GM20000 (cell line): Measurements from ENCODE around the gene SURF2.

Experiments
- DNase-seq: peaks from one replicate; pipeline ENCODE4 v3.0.0; 2012; ENCODE audit warnings: low spot score
- TF ChIP-seq, protein P1 (sequence below): IDR thresholded peaks from 2 replicates; pipeline ENCODE4 v1.5.1; 2012; ENCODE audit warnings: mild to moderate bottlenecking, control low read depth; ENCODE audit errors: extremely low read depth, missing control alignments

SURF2 gene

DNA sequence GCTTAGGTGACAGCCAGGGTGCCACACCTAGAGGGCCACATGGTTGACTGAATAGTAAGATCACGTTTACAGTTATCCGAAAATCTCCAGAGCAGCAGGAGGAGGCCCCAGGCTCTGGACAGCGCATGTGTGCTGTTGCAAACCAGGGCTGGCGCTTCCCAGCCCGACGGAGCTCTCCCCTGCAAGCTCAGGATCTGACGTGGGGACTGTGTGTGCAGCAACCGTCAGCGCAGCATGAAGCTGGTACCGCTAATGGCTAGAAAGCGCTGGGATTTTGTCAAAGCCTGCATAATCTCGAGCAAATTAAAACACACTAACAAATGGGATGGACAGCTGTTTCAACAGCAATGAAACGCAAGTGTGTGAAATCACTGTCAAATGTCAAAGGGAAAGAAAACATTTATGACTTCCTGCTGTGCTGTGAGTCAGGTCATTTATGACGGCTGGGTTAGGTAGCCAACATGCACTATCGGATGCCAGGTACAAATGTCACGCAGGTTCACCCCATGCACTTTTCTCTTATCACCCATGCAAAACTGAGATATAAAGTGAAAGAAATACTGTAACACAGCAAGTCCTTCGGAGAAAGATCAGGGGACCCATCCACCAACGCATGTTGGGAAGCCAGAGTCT is 12.0 kb downstream of the SURF2 start:
- no peak for DNase-seq
- TF ChIP-seq, protein P1, sequence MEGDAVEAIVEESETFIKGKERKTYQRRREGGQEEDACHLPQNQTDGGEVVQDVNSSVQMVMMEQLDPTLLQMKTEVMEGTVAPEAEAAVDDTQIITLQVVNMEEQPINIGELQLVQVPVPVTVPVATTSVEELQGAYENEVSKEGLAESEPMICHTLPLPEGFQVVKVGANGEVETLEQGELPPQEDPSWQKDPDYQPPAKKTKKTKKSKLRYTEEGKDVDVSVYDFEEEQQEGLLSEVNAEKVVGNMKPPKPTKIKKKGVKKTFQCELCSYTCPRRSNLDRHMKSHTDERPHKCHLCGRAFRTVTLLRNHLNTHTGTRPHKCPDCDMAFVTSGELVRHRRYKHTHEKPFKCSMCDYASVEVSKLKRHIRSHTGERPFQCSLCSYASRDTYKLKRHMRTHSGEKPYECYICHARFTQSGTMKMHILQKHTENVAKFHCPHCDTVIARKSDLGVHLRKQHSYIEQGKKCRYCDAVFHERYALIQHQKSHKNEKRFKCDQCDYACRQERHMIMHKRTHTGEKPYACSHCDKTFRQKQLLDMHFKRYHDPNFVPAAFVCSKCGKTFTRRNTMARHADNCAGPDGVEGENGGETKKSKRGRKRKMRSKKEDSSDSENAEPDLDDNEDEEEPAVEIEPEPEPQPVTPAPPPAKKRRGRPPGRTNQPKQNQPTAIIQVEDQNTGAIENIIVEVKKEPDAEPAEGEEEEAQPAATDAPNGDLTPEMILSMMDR, result no peak

DNA sequence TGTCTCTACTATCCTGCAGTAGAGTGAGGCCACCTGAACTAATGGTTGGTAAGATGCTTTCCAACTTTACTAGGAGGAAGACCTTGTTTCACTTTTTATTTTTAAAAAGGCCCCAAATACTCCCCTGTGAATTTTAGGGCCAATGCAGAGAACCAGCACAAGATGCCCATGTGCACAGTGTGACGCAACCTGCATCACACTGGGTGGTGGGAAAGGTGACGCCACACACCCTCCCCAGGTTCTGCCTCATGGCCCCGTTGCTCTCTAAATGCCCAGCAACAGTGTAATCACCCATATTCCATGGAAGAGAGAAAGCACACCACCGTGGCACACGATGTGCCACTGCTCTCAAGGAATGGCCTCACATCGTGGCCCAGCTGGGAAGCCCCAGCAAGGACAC is 13.1 kb downstream of the SURF2 start:
- TF ChIP-seq, protein P1, result no peak
- no peak for DNase-seq

DNA sequence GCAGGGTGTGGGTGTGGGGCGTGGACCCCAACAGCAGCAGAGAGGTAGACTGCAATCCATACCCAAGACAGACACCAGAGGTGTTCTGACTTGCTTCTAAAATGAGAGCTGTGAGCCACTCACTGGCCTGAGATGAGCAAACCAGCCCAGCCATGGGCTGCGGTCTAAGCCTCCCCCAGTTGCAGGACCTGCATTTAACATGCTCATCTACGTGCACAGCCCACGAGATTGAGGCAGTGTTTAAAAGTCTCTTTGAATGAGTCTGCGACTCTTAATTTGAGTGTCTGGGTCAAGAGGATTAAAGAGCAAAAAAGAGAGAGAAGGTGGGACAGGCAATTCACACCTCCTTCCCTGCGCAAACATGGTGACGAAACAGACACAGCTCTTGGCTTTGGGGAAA is 13.6 kb downstream of the SURF2 start:
- no peak for DNase-seq
- TF ChIP-seq, protein P1, result no peak

DNA sequence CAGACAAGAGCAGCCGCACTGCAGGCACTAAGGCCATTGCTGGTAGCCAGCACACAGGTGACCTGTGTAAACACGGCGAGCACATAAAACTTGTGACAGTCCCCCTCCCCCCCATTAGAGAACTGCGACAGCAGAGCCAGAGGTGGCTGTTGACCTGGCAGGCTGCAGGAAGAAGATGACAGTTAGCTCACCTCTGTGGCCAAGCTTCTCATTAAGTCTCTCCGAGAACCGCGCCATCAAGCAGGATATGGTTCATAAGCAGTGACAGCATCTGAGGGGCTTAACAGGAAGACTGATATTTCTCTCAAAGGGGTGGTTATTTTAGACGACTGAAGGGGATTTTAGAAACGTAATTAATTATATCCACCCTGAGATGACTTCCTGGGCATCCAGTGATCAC is 14.3 kb downstream of the SURF2 start:
- DNase-seq, result no peak
- TF ChIP-seq, protein P1, result no peak

DNA sequence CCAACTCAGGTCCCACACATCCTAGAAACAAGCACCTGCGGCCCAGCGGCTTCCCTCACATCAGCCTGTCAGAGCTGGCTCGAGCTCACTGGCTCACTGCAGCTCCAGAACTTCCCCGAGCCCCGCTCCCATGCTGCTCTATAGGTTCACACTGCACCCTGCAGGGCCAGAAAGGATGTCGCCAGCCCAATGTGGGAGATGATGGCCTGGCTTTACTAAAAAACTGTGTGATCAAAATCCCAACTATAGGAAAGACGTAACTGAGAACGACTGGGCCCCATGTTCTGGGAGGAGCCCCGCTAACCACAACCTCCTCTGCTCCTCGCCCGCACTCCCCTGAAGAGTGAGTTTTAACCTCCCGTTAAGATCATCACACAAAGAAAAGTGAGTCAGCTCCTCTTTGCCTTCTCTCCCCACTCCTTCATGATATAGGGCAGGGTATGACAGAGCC is 14.9 kb downstream of the SURF2 start:
- TF ChIP-seq, protein P1, result no peak
- DNase-seq, result no peak

DNA sequence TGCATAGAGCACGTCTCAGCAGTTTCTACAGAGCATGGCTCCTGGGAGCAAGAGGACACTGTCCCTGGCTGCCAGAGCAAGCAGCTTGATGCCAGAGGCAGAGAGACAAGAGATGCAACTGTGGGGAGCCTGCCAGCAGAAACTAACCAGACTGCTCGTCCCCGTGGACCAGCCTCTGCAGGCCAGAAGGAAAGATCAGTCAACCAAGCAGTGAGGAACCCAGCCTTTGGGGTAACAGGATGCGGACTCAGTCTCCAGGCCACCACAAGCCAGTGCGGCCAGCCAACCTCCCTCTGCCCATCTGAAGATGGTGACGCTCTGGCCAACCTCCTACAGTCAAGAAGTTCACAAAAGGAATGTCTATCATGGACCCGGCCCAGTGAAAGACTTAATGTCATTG is 15.8 kb downstream of the SURF2 start:
- TF ChIP-seq, protein P1, result no peak
- no peak for DNase-seq

DNA sequence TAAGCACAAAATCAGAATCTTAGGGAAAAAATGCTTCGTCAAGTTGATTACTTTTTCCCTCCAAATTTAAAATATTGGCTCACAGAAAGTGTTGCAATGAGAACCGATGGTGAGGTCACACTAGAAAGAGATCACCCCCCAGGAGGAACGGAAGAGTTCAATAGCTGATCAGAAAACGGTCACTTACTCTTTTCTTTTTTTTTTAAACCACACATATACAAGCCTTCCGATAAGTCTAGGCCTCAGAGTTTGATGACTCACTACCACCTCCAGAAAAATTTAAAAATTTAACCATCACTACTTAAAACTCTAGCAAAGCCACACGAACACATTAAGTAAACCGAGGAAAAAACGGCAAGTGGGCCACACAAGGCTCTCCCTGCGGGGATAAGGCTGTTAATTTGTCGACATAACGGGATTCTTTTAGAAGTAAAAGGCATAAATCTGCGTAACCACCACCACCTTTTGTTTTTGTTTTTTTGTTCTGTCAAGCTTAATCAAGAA is 18.3 kb downstream of the SURF2 start:
- DNase-seq, result no peak

More for the DNA sequence above, 18.3 kb downstream of the SURF2 start:
- TF ChIP-seq, protein P1, result no peak
